Loucy (cell line): ENCODE results near the gene DIO3.

ENCODE experiments used
- H2AFZ ChIP-seq: fragments of 200-600 bp; sonication (generic); 2 replicates; pipeline ENCODE4 v1.6.0; 2016; ENCODE audit warnings: antibody characterized with exemption, mild to moderate bottlenecking, low read length, moderate library complexity
- H3F3A ChIP-seq: fragments of 200-600 bp; 2 replicates; pipeline ENCODE4 v1.6.0; 2016; ENCODE audit warnings: antibody characterized with exemption, low read depth, mild to moderate bottlenecking
- H3K27me3 ChIP-seq: fragments of 200-600 bp; sonication (generic); 2 replicates; pipeline ENCODE4 v1.6.1; 2014; ENCODE audit warnings: low read length, mild to moderate bottlenecking; ENCODE audit not compliant: insufficient read depth, poor library complexity, severe bottlenecking
- H3K36me3 ChIP-seq: fragments of 200-600 bp; sonication (generic); 2 replicates; pipeline ENCODE4 v1.6.1; 2016; ENCODE audit warnings: low read length; ENCODE audit not compliant: insufficient read depth
- H3K4me1 ChIP-seq: fragments of 200-600 bp; sonication (generic); 2 replicates; pipeline ENCODE4 v1.5.1; 2014; ENCODE audit warnings: low read length, mild to moderate bottlenecking; ENCODE audit not compliant: insufficient read depth, poor library complexity, severe bottlenecking
- H3K4me2 ChIP-seq: fragments of 200-600 bp; sonication (generic); 2 replicates; pipeline ENCODE4 v1.6.0; 2014; ENCODE audit warnings: antibody characterized with exemption, low read length, low read depth, mild to moderate bottlenecking; ENCODE audit not compliant: poor library complexity, severe bottlenecking
- H3K4me3 ChIP-seq: fragments of 200-600 bp; sonication (generic); 2 replicates; pipeline ENCODE4 v1.5.1; 2014; ENCODE audit warnings: low read length, mild to moderate bottlenecking, mixed read lengths; ENCODE audit not compliant: poor library complexity, severe bottlenecking
- H3K79me2 ChIP-seq: fragments of 200-600 bp; sonication (generic); 2 replicates; pipeline ENCODE4 v1.6.1; 2014; ENCODE audit warnings: low read length; ENCODE audit not compliant: insufficient read depth
- H3K9ac ChIP-seq: fragments of 200-600 bp; sonication (generic); 2 replicates; pipeline ENCODE4 v1.6.0; 2014; ENCODE audit warnings: mild to moderate bottlenecking, low read depth, low read length, moderate library complexity; ENCODE audit not compliant: poor library complexity, severe bottlenecking
- H3K9me2 ChIP-seq: fragments of 200-600 bp; sonication (generic); replicated peaks from 2 replicates; pipeline ENCODE4 v1.6.1; 2016; ENCODE audit warnings: low read depth, low read length, mixed read lengths
- H3K9me3 ChIP-seq: fragments of 200-600 bp; sonication (generic); 2 replicates; pipeline ENCODE4 v1.6.1; 2014; ENCODE audit warnings: mild to moderate bottlenecking, antibody characterized with exemption, low read length, low read depth; ENCODE audit not compliant: insufficient read depth
- H4K20me1 ChIP-seq: fragments of 200-600 bp; sonication (generic); 2 replicates; pipeline ENCODE4 v1.6.0; 2014; ENCODE audit warnings: antibody characterized with exemption, low read length, mild to moderate bottlenecking; ENCODE audit not compliant: insufficient read depth, poor library complexity, severe bottlenecking
- CTCF ChIP-seq: fragments of 200-600 bp; sonication (generic); conservative IDR thresholded peaks from 2 replicates; pipeline ENCODE4 v1.5.1; 2014; ENCODE audit warnings: mild to moderate bottlenecking, antibody characterized with exemption, low read length
- EZH2phosphoT487 ChIP-seq: fragments of 200-600 bp; IDR thresholded peaks from 2 replicates; pipeline ENCODE4 v1.6.1; 2018; ENCODE audit warnings: antibody characterized with exemption, mild to moderate bottlenecking, moderate library complexity, borderline replicate concordance

DIO3 gene

GRCh38 chr14:101563352-101563653 is 2.0 kb downstream of the DIO3 start:
- Histone ChIP-seq H4K20me1 (no peaks in the 10 kb centered on the region), H2AFZ (no peak overlapping the region), H3K27me3 (no peaks in the 10 kb centered on the region), H3F3A (no peaks in the 10 kb centered on the region), H3K4me3 (no peak overlapping the region), H3K79me2 (no peaks in the 10 kb centered on the region), H3K9me2 (no peaks in the 10 kb centered on the region), H3K4me2 (no peak overlapping the region), H3K9me3 (no peaks in the 10 kb centered on the region), H3K9ac (no peak overlapping the region), H3K36me3 (no peaks in the 10 kb centered on the region), H3K4me1 (no peaks in the 10 kb centered on the region)
- TF ChIP-seq CTCF: no peak
- TF ChIP-seq EZH2phosphoT487: no peak

DNA sequence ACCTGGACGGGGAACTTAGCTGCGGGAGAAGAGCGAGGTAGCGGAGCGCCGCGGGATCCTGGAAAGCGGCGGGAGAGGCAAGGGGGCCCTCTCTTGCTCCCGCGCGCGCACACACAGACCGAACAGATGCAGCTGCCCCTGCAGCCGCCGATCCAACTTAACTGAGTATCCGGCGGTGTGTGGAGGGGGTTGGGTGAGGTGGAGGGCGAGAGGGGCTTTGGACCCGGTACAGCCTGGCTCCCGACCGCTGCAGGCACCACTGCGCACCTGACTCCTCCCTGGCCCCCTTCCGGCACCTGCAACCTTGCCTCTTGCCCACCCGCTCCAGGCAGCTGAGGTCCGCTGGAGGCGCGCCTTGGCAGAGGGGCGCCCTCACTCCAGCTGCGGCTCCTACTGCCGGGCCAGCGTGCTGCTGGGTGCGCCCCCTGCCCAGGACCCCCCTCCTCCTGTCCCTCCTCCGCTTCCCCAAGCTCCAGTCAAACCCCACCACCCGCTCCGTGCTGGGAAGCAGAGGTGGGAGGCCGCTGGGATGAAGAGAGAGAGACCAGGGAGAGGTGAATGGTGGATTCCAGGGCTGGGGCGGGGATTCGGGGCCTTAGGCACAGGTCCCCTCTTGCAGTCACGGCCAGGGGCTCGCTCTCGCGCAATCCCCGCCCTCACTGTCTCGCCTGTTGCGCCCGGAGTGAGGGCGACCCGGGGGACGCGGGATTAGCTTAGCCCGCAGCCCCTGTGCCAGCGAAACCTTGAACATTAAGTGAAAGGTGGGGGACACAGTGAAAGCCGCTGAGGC is 2.6 kb downstream of the DIO3 start:
- Histone ChIP-seq H3K36me3 (no peaks in the 10 kb centered on the region), H2AFZ (no peak overlapping the region), H3K4me2 (no peak overlapping the region), H3K27me3 (no peaks in the 10 kb centered on the region), H3K79me2 (no peaks in the 10 kb centered on the region), H3K9ac (no peak overlapping the region), H3K4me1 (no peaks in the 10 kb centered on the region), H3K9me3 (no peaks in the 10 kb centered on the region), H4K20me1 (no peaks in the 10 kb centered on the region), H3K9me2 (no peaks in the 10 kb centered on the region), H3K4me3 (no peak overlapping the region), H3F3A (no peaks in the 10 kb centered on the region)
- TF ChIP-seq EZH2phosphoT487 (no peak), CTCF (no peak)

DNA sequence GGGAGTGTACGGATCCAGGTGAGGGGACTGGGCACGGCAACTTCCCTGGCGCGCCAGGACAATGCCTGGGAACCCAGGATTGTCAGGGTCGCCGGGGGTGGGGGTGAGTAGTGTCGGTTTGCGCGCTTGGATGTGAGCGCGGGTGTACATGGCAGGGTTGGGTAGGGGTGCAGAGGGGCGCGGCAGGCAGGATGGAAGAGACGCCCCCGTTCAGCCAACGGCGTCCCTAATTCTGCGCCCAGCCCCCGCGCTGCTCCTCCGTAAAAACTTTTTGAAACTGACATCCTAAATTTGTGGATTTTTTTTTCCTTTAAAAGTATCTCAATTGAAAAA is 3.1 kb downstream of the DIO3 start:
- Histone ChIP-seq H3K9me3 (no peaks in the 10 kb centered on the region), H3K36me3 (no peaks in the 10 kb centered on the region), H3K4me1 (no peaks in the 10 kb centered on the region), H2AFZ (no peak overlapping the region), H4K20me1 (no peaks in the 10 kb centered on the region), H3K4me2 (no peak overlapping the region), H3K9me2 (no peaks in the 10 kb centered on the region), H3K27me3 (no peaks in the 10 kb centered on the region), H3K79me2 (no peaks in the 10 kb centered on the region), H3K4me3 (no peak overlapping the region), H3F3A (no peaks in the 10 kb centered on the region), H3K9ac (no peak overlapping the region)
- TF ChIP-seq EZH2phosphoT487: no peak
- TF ChIP-seq CTCF: no peak
